ENCODE measurements around the gene EFHD1. TPM values are rescaled to one million over a fixed set of nuclear protein-coding genes. Genes with fewer than 3 reads are reported as not detected.
A peak's percentile ranks its signal among the peaks of the same experiment; 100 is the strongest.

The EFHD1 gene
- not detected in 2 replicates for total RNA-seq

DNA sequence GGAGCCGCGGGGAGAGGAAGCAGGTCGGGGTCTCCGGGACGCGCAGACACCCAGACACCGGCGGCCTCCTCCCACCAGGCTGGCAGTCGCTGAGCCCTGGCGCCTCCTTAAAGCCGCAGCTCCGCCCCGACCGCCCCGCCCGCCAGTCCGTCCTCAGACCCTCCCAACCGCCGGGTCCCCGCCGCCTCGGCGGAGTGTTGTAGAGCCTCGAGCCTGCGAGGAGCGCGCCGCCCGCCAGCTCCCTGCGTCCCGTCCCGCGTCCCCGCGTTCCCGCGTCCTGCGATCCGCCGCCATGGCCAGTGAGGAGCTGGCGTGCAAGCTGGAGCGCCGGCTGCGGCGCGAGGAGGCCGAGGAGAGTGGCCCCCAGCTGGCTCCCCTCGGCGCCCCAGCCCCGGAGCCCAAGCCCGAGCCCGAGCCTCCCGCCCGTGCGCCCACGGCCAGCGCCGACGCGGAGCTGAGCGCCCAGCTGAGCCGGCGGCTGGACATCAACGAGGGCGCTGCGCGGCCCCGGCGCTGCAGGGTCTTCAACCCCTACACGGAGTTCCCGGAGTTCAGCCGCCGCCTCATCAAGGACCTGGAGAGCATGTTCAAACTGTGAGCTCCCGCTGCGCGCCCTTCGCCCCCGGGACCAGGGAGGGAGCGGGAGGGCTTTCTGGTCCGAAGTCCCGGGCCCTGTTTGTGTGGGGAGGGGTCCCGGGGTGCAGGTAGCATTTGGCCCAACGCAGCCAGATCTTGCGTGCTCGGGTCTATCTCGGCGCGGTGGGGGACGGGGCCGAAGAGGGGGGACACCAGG, at the start of gene EFHD1:
Gene EFHD1 (plus strand): TSS at position 192 of the 793 bp plus-strand sequence. CDS start 101 bp downstream, at position 293.
- peak; percentile 4 for DNase-seq (ENCODE audit: low read depth, low spot score)

DNA sequence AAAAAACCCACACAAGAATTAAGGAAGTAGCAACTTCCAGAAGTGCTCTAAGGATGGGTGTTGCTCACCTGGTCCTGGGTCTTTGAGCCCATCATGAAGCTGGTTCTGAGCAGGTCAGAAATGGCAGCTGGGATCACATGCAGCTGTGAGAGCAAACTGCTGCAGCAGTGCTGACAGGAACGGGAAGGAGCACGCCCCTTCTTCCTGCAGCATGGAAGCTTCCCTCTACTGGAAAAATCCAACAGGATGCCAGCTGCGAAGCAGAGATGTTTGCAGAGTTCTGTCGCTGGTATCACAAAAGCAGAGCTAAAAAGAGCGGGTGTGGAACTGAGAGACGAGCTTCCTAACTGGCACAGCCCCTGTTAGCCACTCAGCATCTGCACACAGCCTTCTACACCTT, 49.2 kb upstream of the EFHD1 start:
- no peak for DNase-seq (ENCODE audit: low read depth, low spot score)

- DNase-seq (ENCODE audit: low read depth, low spot score): no peak
Measured at GRCh38 chr2:232586943-232587505, 46.4 kb upstream of the EFHD1 start.

- DNase-seq (ENCODE audit: low read depth, low spot score): no peak
Measured at GRCh38 chr2:232587512-232587911, 45.9 kb upstream of the EFHD1 start.

GRCh38 chr2:232588031-232588430, 45.4 kb upstream of the EFHD1 start:
- no peak for DNase-seq (ENCODE audit: low read depth, low spot score)

DNA sequence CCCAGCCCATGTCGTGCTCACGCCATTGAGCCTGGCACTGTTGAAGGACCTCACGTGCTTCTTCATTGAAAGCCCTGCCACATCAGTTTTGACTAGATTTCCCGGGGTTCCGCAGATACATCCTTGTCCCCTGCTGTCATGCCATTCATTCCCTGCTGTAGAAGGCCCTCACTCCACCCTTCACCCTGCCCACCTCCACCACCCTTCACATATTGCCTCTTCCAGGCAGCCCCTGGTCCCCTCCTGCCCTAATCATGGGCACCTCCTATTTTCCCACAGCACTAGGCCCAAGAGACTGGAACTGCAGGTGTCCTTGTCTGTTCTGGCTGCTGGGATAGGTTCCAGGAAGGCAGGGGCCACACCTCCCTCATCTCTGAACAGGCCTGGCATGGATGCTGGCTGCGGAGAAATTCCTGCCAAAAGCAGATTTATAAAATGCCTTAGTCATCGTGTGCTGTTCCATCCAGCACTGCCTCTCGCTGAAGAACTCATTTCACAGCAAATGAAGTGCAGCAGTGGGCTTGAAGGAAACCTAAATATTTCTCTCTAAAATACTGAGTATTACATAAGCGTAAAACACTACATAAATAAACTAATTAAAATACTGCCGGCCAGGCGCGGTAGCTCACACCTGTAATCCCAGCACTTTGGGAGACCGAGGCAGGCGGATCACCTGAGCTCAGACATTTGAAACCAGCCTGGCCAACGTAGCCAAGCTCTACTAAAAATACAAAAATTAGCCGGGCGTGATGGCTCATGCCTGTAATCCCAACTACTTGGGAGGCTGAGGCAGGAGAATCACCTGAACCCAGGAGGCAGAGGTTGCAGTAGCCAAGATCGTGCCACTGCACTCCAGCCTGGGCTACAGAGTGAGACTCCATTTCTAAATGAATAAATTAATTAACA, 44.5 kb upstream of the EFHD1 start:
- no peak for DNase-seq (ENCODE audit: low read depth, low spot score)

GRCh38 chr2:232592772-232593395, 40.5 kb upstream of the EFHD1 start:
- DNase-seq (ENCODE audit: low read depth, low spot score): peak; percentile 32

DNA sequence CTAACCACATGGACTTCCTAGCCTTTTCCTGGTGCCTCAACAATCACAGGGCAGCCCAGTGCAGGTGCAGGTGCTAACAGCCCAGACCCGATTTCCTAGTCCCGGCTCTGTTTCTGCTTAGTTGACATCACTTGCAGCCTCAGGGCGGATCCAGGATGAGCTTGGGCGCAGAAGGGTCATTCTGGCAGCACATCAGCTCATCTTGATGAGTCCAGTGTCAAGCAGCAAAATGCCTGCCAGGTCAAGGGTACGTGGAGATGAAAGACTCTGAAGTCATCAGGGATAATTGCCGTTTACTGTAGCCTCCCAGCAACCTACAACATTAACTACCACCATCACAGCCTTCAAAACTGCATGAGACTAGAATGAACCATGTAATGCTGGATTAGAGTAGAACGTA, 39.4 kb upstream of the EFHD1 start:
- no peak for DNase-seq (ENCODE audit: low read depth, low spot score)

- DNase-seq (ENCODE audit: low read depth, low spot score): no peak
Measured at GRCh38 chr2:232597362-232598079, 35.9 kb upstream of the EFHD1 start.

- no peak for DNase-seq (ENCODE audit: low read depth, low spot score)
Measured at GRCh38 chr2:232598293-232598692, 35.1 kb upstream of the EFHD1 start.

DNA sequence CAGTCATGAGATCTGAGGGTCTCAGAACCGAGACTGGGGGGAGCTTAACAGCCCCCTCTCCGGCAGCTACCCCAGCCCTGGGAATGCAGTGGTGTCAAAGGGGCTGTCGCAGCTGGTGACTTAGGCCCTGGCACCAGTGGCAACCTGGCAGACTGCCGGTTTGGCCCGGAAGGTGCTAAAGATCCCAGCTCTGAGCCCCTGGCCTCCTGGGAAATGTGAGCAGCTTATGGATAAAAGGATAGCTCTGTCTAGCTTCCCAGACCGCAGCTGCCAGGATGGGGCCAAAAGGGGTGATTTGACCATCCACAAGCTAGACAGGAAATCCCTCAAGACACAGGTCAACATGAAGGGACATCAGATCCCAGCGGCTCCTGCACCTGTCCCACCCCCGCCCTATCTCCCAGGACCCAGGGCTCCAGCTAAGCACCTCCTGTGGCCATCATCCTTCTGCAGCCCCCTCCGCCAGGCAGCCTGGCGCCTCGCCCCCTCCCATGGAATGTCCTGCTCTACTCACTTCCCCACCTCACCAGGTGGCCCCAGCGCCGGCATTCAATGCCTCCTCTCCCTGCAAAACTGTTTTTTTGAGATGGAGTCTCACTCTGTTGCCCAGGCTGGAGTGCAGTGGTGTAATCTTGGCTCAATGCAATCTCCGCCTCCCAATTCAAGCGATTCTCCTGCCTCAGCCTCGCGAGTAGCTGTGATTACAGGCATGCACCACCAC, 33.2 kb upstream of the EFHD1 start:
- DNase-seq (ENCODE audit: low read depth, low spot score): no peak

DNA sequence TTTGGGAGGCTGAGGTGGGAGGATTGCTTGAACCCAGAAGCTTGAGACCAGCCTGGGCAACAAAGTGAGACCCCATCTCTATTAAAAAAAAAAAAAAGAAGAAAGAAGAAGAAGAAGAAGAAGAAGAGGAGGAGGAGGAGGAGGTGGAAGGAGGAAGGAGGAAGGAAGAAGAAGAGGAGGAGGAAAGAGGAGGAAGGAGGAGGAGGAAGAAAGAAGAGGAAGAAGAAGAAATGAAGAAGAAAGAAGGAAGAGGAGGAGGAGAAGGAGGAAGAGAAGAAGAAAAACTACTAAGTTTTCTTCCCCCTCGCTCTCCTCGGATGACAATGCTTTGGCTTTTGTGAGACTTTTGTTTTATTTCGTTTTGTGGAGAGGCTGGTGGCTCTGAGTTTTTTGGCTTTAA, 30.1 kb upstream of the EFHD1 start:
- no peak for DNase-seq (ENCODE audit: low read depth, low spot score)

DNA sequence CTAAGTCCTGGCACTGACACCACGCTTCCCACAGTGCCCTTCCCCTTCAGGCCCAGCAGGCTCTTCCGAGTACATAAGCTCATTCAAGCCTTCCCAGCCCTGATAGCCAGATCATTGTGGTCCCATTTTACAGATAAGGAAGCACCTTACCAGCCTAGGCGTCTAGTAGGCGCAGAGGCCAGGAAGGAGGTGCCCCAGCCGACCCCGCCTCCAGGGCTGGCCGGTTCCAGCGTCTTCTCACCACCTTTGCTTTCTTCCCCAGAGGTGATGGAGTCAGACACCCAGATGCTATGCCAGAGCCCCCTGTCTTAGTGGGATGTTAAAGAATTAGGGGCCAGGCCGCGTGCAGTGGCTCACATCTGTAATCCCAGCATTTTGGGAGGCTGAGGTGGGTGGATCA, 28.9 kb upstream of the EFHD1 start:
- no peak for DNase-seq (ENCODE audit: low read depth, low spot score)

GRCh38 chr2:232607011-232607410, 26.4 kb upstream of the EFHD1 start:
- no peak for DNase-seq (ENCODE audit: low read depth, low spot score)

GRCh38 chr2:232609607-232610006, 23.8 kb upstream of the EFHD1 start:
- DNase-seq (ENCODE audit: low read depth, low spot score): no peak

DNA sequence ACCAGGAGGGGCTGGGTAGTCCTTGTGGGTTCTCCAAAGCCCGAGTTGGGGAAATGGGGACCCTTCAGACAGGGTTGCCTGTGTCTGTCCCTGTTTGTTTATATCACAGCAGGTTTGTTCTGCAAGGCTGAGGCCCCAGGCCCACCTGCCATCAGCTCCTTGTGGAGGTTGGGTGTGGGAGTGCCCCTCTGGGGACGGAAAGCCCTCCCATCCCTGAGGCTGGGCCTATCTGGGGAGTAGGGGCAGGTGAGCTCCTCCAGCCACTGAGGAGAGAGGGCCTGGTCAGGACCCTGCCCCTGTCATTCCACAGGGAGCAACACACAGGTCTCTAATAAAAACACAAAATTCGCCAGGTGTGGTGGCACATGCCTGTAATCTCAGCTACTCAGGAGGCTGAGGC, 23.3 kb upstream of the EFHD1 start:
- DNase-seq (ENCODE audit: low read depth, low spot score): no peak

DNA sequence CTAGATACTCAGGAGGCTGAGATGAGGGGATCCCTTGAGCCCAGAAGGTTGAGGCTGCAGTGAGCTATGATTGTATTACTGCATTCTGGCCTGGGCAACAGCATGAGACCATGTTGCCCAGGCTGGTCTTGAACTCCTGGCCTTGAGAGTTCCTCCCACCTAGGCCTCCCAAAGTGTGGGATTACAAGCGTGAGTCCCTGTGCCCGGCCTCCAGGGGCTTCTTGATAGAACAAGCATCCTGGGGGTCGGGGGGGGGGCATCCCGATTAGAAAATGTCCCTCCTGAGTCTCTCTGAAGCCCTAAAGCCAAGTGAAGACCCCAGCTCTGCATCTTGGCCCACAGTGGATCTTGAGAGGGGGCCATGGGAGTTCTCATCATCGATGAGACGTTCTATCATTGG, 22.3 kb upstream of the EFHD1 start:
- DNase-seq (ENCODE audit: low read depth, low spot score): no peak

- DNase-seq (ENCODE audit: low read depth, low spot score): no peak
Measured at GRCh38 chr2:232611559-232612218, 21.7 kb upstream of the EFHD1 start.

- no peak for DNase-seq (ENCODE audit: low read depth, low spot score)
Measured at GRCh38 chr2:232613538-232614134, 19.8 kb upstream of the EFHD1 start.
